Mucosa of gallbladder (tissue), 1 donor: ENCODE data around the gene MPPED1. TPM values are rescaled to one million over a fixed set of nuclear protein-coding genes. Genes with fewer than 3 reads are reported as not detected.

ENCODE experiments used
- DNase-seq: peaks from one replicate; pipeline ENCODE4 v3.0.0-alpha.2; 2020; ENCODE audit warnings: low spot score
- total RNA-seq: library from RNA; stranded (reverse); gene quantifications from one replicate; pipeline ENCODE4 v1.2.1, GENCODE V29; 2021
- donor health status: DM: no; HTN: no; CAD: no.

The MPPED1 gene
- total RNA-seq, 1 donor from 2014 or later = not detected

- DNase-seq = no peak
Measured at GRCh38 chr22:43393132-43393843, 18.5 kb upstream of the MPPED1 start.

- no peak for DNase-seq
Measured at GRCh38 chr22:43393844-43394474, 17.9 kb upstream of the MPPED1 start.

DNA sequence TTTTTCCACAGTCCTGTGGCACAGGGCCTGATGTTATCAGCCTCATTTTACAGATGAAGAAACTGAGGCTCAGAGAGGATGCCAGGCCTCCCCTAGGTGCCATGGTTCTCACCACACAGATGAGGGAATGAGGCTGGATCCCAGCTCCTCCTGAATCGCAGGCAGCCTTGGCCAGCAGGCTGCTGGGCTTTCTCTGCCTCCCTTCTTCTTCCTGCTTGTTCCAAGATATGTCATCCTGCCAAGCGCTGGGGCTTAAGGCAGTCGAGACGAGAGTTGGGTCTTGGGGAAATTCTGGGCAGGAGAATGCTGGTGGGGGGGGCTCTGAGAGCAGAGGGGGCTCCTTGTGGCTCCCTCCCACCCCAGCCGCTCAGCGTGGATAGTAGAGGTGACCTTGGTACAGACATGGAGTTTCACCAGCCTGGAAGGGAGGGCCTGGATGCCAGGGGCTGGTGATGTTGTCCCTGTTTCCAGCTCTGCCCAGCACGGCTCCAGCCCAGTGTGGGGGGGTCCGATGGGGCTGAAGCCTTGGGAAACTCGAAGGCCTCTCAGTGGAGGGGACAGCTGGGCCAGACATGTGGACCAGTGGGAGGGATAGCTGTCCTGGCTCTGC lies 16.6 kb upstream of the MPPED1 start:
- no peak for DNase-seq

DNA sequence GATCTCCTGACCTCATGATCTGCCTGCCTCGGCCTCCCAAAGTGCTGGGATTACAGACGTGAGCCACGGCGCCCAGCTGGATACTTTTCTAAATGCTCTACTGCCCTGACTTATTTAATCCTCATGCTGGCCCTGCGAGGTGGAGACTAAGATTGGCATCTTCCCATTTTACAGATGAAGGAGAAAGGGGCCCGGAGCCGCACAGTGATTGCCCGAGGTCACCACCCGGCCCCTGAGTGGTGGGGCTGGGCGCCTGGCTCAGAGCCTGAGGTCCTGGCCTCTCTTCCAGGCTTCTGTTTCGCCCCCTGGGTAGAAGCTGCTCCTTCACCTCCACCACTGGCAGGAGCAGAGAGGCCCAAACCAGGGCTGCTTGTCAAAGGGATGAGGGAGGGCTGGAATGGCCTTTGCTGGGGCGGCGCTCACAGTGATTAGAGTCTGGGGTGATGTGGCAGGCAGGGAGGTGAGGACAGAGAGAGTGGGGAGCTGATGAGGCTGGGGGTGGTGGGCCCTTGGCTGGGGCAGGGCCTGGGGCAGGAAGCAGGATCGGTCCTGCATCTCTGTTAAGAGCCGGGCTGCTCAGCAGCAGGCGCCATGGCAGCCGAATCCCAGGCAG lies 15.4 kb upstream of the MPPED1 start:
- DNase-seq = no peak

GRCh38 chr22:43396934-43397457 lies 14.8 kb upstream of the MPPED1 start:
- no peak for DNase-seq

DNA sequence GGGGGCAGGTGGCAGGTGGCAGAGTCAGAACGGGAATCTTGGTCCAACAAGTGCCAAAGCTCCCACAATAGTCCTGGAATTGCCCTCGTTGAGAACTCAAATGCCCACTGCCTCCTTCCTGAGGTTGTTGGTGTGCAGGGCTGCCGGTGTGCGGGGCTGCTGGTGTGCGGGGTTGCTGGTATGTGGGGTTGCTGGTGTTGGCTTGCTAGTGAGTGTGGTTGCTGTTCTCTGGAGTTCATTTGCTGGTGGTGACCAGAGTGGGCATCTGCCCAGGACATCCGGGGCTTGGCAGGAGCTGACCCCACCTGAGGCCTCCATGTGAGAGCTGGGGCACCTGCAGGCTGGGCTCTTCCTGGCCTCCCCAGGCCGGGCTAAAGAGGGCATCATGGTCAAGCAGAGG lies 14.0 kb upstream of the MPPED1 start:
- DNase-seq = no peak

GRCh38 chr22:43398246-43398645 lies 13.6 kb upstream of the MPPED1 start:
- DNase-seq = no peak

GRCh38 chr22:43398910-43399309 lies 12.9 kb upstream of the MPPED1 start:
- no peak for DNase-seq

GRCh38 chr22:43399338-43399979 lies 12.4 kb upstream of the MPPED1 start:
- no peak for DNase-seq

GRCh38 chr22:43399980-43400358 lies 11.8 kb upstream of the MPPED1 start:
- no peak for DNase-seq

GRCh38 chr22:43400449-43400848 lies 11.4 kb upstream of the MPPED1 start:
- DNase-seq = no peak

- no peak for DNase-seq
Measured at GRCh38 chr22:43401233-43401632, 10.6 kb upstream of the MPPED1 start.

DNA sequence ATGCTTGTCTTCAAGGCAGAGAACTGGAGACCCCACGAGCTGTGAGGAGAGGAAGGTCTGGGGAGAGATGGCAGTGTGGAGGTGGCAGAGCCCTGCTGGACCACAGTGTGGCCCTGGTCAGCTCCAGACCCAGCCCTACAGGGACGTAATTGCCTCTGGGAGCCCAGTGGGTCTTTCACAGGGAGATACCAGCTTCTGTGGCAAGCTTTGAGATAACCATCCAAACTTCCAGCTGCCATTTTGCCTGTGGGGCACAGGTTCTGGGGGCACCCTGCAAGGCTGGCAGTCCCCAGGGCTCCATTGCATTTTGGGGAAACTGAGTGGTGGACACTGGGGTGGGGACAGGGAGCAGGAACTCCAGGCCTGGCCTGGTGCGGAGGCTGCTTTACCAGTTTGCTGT lies 10.2 kb upstream of the MPPED1 start:
- DNase-seq = no peak

DNA sequence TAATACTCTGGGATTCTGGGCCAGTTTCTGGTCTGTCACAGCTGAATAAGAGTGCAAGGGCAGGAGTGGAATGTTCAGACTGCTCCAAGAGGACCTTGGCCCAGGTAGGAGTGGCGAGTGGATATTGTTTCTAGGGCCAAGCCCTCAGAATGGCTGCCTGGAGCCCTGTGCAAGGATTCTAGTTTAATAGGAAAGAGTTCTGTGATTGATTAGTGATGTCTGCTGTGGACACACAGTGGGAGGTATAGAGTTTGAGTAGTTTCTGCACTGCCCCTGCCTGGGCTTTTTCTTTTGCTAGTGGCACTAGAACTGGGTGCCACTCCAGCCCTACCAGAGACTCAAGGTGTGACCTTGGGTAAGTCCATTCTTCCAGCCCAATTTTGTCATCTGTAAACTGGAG lies 9.7 kb upstream of the MPPED1 start:
- no peak for DNase-seq

- no peak for DNase-seq
Measured at GRCh38 chr22:43404673-43405385, 7.0 kb upstream of the MPPED1 start.

DNA sequence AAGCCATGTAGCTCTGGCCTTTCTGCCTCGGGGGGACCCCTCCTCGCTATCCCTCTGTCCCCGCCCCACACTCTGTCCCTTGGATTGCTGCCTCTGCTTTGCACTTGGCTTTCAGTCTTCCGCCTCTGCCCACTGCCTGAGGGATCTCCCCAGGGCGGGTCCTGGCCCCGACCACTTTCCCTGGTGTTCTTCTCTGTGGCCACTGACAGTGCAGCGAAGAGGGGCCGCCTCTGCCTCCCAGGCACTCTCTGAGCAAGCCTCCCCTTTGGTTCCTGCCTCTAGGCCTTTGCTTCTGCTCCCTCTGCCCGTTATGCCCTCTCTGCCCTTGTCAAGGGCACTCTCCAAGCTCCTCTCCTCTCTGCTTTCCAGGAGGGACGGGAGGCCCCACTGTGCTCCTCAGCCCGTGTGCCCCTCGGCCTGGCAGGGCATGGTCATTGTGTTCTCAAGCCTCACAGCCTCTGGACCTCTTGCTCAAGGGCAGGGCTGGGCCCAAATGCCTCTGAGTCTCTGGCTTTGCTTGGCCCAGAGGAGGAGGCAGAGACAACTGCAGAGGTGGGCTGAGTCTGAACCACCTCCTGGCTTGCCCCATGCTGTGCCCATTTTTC lies 5.5 kb upstream of the MPPED1 start:
- DNase-seq = no peak

DNA sequence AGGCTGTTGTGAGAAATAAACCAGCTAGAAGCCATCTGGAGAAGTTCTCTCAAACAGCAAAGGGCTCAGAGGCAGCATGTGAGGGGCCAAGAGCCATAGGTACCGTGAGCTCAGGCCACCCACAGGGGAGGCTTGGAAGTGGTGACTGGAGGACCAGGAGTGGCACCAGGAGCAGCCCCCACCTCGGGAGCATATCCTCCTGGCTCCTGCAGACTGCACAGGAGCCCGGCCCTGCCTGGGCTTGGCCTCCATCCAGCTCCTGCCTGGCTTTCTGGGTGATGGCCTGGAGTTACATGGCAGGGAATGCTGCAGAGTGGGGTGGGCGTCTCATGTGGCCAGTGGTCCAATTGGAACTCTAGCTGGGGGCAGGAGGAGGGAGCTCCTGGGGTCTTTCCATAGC lies 4.2 kb upstream of the MPPED1 start:
- no peak for DNase-seq

DNA sequence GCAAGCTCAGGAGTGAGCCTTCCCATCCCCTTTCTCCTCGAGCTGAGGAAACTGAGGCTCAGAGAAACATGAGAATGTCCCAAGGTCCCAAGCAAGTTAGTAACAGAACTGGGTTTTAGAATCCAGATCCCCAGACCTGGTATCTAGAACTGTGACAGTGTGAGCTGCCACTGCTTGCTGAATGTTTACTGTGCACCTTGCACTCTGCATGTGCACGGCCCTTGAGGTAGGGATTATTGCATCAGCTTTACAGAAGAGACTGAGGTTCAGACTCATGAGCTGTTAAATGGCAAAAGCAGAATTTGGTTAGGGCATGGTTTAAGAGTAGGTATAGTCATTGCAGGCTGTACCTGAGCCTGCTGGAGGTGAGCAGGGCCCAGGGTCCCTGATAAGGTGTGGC lies 3.8 kb upstream of the MPPED1 start:
- DNase-seq = no peak

DNA sequence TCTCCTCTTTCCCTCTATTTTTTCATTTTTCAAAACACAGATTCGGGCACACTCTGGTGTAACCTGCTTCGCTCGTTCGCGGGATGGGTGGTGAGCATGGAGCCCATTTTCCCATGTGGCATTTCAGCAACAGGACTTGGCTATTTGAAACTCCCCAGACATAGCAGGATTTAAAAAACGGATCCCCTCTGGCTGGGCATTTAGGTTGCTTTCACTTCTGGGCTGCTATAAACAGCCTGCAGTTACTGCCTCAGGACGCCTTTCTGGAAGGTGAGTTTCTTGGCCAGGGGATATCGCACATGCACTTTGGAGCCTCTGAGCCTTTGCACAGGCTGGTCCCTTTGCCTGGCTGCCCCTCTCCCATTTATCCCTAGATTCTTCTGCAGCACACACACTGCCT lies 2.8 kb upstream of the MPPED1 start:
- no peak for DNase-seq

GRCh38 chr22:43409800-43410199 lies 2.0 kb upstream of the MPPED1 start:
- no peak for DNase-seq
